Spinal cord (tissue), 10 donors: ENCODE results near the gene CFH. TPM values are rescaled to one million over a fixed set of nuclear protein-coding genes. Genes with fewer than 3 reads are reported as not detected.

Experiments used
- DNase-seq, 6 donors: peaks; one replicate each; pipeline versions ENCODE4 v3.0.0 to v3.0.0-alpha.2; 2013 to 2015; ENCODE audit warnings: low spot score in 6 of 6, low read depth in 4 of 6
- H3K27ac ChIP-seq: one replicate; pipeline ENCODE4 v1.5.1; 2013; ENCODE audit warnings: low read depth, low read length, control low read depth
- H3K27me3 ChIP-seq: one replicate; pipeline ENCODE4 v1.6.1; 2013; ENCODE audit warnings: low read length; ENCODE audit not compliant: control insufficient read depth, insufficient read depth
- H3K36me3 ChIP-seq: one replicate; pipeline ENCODE4 v1.6.1; 2013; ENCODE audit warnings: low read length; ENCODE audit not compliant: control insufficient read depth, insufficient read depth
- H3K4me1 ChIP-seq: one replicate; pipeline ENCODE4 v1.6.1; 2013; ENCODE audit warnings: low read length; ENCODE audit not compliant: control insufficient read depth, insufficient read depth
- H3K4me3 ChIP-seq: one replicate; pipeline ENCODE4 v1.5.1; 2013; ENCODE audit warnings: low read depth, low read length, control low read depth
- H3K9me3 ChIP-seq: one replicate; pipeline ENCODE4 v1.6.1; 2013; ENCODE audit warnings: low read length; ENCODE audit not compliant: control insufficient read depth, insufficient read depth
- WGBS: methylation state at CpG from one replicate; pipeline ENCODE4 v1.1.5; 2013; ENCODE audit warnings: missing lambda C conversion rate; ENCODE audit not compliant: insufficient coverage; 5-methylcytosine and 5-hydroxymethylcytosine counted together
- polyA plus RNA-seq, 2 donors: library from polyadenylated mRNA; unstranded; fragments of 120-200 nt; gene quantifications; one replicate each; pipeline ENCODE4 v1.2.1, GENCODE V29; 2013; ENCODE audit not compliant: insufficient read length in 2 of 2
- total RNA-seq, 2 donors: library from RNA; depleted of rRNA in 1 of 2; stranded (reverse); fragments of 120-200 nt in 1 of 2; fragments of >200 nt in 1 of 2; gene quantifications; one replicate each; pipeline versions ENCODE4 v1.2.3 to v1.2.4, GENCODE V29; 2013 to 2014
- donor health status: healthy.

The CFH gene
- total and polyA plus RNA-seq, 4 donors, result 12.4 to 982 (median 132) TPM

DNA sequence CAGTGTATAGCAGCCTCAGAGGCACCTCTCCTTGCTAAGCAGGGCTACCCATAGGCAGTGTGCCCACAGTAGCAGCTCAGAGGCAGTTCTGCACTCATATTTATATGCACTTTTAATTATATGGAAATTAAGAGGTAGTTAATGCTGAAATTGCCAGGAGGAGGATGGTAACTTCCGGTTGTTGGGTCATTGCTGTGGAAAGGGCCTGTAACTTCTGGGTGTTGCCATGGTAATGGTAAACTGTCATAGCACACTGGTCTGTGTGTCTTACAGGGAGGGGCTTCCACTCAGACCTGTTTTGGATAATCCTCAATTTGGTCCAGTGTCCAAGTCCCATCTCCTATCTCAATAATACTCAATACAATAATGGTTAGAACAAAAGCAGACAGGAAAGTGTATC, 7.6 kb downstream of the CFH start:
- no peak for DNase-seq
- WGBS, result no CpG with 5 or more reads among the region's 1 CpG
- H3K9me3 ChIP-seq, result no peaks in the 10 kb centered on the region

DNA sequence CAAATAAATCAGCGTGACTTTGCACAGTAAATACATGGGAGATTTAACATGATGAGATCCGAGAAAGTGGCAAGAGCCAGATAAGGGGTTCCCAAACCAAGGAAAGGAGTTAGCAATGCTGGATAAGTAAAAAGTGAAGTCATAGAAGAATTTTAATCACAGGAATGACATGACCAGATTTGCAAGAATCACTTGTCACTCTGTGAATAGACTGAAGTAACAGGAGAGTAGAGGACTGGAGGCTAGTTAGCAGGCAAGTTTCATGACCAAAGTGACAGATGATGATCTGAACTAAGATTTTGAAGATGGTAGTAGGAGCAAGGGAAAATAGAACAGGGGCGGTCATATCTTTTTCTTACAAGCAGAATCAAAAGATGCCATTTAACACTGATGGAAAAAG, 8.4 kb downstream of the CFH start:
- Histone ChIP-seq H3K27me3 (no peaks in the 10 kb centered on the region), H3K4me1 (no peaks in the 10 kb centered on the region), H3K27ac (no peak overlapping the region), H3K36me3 (no peaks in the 10 kb centered on the region), H3K9me3 (no peaks in the 10 kb centered on the region), H3K4me3 (no peak overlapping the region)
- WGBS, result 100% methylated on average over 1 of the region's 3 CpGs
- no peak for DNase-seq

More for the DNA sequence above, 7.6 kb downstream of the CFH start:
- Histone ChIP-seq H3K36me3 (no peaks in the 10 kb centered on the region), H3K4me3 (no peak overlapping the region), H3K4me1 (no peaks in the 10 kb centered on the region), H3K27ac (no peak overlapping the region), H3K27me3 (no peaks in the 10 kb centered on the region)

DNA sequence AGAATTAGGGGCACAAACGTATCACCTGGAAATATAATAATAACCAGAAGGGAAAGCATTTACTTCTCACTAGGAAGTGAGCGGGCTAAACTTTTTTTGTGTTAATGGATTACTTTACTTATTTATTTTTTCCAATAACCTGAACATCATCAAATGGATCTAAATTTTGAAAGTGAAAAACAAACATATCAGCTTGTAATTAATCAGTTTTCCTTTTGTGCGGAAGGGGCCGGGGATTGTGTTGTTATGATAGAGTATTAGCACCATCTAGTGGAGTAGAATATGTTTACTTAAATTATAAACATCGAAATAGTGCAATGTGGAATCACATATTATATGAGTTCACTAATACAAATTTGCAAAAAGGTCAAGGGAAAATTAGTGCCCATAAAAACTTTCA, 9.0 kb downstream of the CFH start:
- no peak overlapping the region for H3K27ac ChIP-seq
- no peaks in the 10 kb centered on the region for H3K4me1 ChIP-seq
- no peaks in the 10 kb centered on the region for H3K36me3 ChIP-seq
- no CpG with 5 or more reads among the region's 5 CpGs for WGBS
- peak in 5 of 6 donors; percentile 7 to 80 (median 33) for DNase-seq
- H3K27me3 ChIP-seq, result no peaks in the 10 kb centered on the region
- H3K4me3 ChIP-seq, result peak overlapping the region; percentile 17
- no peaks in the 10 kb centered on the region for H3K9me3 ChIP-seq

DNA sequence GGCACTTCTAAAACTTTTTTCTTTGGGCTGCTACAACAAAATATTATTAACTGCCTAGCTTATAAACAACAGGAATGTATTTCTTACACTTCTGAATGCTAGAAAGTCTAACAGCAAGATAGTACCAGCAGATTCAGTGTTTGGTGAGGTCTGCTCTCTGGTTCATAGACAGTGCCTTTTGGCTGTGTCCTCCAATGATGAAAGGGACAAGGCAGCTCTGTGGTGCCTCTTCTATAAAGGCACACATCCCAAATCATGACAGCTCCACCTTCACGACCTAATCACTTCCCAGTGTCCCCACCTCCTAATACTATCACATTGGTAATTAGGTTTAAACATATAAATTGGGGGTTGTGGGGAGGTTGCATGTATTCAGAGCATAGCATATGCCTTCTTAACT, 9.5 kb downstream of the CFH start:
- H3K9me3 ChIP-seq, result no peaks in the 10 kb centered on the region
- H3K4me1 ChIP-seq, result no peaks in the 10 kb centered on the region
- no peak for DNase-seq
- no peaks in the 10 kb centered on the region for H3K27me3 ChIP-seq
- no peaks in the 10 kb centered on the region for H3K36me3 ChIP-seq
- no peak overlapping the region for H3K4me3 ChIP-seq
- no CpG with 5 or more reads among the region's 1 CpG for WGBS
- H3K27ac ChIP-seq, result no peak overlapping the region

DNA sequence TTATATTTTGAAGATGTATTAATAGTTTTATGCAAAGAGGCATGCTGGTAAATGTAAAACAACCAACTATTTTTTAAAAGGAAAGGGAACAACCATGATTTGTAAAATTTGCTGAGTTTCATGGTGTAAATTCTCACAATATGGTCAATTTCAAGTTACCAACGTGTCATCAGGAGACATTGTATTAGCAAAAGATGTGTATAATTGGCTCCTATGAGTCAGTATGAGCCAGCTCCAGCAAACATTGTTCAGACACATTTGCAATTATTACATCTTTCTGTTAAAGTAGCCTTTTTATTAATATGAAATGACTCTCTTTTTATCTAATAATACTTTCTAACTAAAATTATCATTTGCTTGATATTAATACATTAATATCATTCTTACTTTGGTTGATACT, 15.3 kb downstream of the CFH start:
- no peaks in the 10 kb centered on the region for H3K4me1 ChIP-seq
- no CpG with 5 or more reads among the region's 1 CpG for WGBS
- no peaks in the 10 kb centered on the region for H3K36me3 ChIP-seq
- H3K9me3 ChIP-seq, result peaks cover 5% of the 10 kb centered on the region
- H3K27me3 ChIP-seq, result no peaks in the 10 kb centered on the region
- H3K4me3 ChIP-seq, result no peak overlapping the region
- DNase-seq, result no peak
- no peak overlapping the region for H3K27ac ChIP-seq

DNA sequence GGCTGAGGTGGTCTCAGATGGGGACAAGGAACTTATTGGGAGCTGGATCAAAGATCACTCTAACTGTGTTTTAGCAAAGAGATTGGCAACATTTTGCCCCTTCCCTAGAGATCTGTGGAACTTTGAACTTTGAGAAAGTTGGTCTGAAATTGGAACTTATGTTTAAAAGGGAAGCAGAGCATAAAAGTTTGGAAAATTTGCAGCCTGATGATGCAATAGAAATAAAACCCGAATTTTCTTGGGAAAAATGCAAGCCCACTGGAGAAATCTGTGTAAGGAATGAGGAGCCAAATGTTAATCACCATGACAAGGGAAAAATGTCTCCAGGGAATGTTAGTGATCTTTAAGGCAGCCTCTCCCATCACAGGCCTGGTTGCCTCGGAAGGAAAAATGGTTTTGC, 17.2 kb downstream of the CFH start:
- no peak overlapping the region for H3K4me3 ChIP-seq
- peaks cover 5% of the 10 kb centered on the region for H3K9me3 ChIP-seq
- DNase-seq, result no peak
- WGBS, result 88% methylated on average over 2 of the region's 2 CpGs
- H3K36me3 ChIP-seq, result no peaks in the 10 kb centered on the region
- H3K4me1 ChIP-seq, result no peaks in the 10 kb centered on the region
- no peaks in the 10 kb centered on the region for H3K27me3 ChIP-seq
- no peak overlapping the region for H3K27ac ChIP-seq

DNA sequence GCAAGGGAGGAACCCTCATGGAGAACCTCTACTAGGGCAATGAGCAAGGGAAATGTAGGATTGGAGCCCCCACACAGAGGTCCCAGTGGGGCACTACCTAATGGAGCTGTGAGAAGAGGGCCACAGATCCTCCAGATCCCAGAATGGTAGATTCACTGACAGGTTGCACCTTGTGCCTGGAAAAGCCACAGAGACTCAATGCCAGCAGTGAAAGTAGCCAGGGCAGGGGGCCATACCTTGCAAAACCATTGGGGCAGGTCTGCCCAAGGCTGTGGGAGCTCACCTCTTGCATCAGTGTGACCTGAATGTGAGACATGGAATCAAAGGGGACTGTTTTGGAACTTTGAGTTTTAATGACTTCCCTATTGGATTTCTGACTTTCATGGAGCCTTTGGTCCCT, 17.9 kb downstream of the CFH start:
- no peak overlapping the region for H3K4me3 ChIP-seq
- no peak for DNase-seq
- no peaks in the 10 kb centered on the region for H3K27me3 ChIP-seq
- H3K36me3 ChIP-seq, result no peaks in the 10 kb centered on the region
- no peaks in the 10 kb centered on the region for H3K4me1 ChIP-seq
- H3K9me3 ChIP-seq, result peaks cover 5% of the 10 kb centered on the region
- no peak overlapping the region for H3K27ac ChIP-seq

DNA sequence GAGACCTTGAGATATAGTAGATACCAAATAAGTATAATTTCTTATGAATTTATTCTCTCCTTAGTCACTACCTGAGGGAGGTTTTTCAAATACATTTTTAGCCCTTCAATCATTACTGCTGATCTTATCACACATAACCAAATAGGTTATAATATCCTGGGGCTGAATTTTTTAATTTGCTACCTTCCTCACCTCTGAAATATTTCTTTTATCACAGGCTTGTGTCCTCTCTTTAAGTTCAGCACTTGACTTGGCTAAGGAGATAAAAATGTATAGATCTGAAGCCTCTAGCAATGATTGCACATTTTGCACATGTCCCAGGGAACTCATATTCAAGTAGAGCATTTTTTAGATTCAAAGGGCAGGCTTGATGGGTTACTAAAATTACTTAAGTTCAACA, 23.1 kb downstream of the CFH start:
- H3K4me1 ChIP-seq, result no peaks in the 10 kb centered on the region

DNA sequence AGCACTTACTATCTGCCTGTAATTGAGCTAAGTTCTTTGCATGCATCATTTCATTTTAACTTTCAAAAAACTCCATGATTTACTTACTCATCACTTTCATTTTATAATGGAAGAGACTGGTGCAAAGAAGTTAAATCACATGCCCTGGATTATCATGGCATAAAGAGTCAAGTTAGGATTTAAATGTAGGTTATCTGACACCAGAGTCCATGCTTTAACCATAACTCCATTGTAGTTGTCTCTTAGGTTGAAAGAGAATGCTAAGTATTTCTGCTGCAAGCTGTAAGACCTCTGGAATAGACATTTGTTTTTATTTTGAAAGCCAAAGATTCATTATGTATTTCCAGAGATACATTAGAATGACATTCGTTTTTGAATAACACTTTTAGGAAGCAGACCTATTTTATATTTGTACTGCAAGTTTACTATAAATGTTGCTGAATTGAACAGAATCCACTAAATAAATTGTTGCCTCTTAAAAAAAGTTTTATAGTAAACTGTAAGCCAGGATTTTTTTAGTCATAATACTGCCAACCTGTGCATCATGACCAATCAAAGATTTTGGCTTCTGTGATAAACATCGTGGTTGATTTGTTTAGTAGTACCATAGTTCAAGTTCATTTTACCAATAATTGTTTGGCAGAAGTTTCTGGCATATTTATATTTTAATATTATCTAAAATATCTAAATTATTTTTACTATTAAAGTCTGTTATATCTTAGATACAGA, 26.1 kb downstream of the CFH start:
- WGBS, result no CpG with 5 or more reads among the region's 2 CpGs
- no peak overlapping the region for H3K27ac ChIP-seq
- H3K36me3 ChIP-seq, result no peaks in the 10 kb centered on the region
- H3K27me3 ChIP-seq, result no peaks in the 10 kb centered on the region
- H3K4me3 ChIP-seq, result no peak overlapping the region
- H3K9me3 ChIP-seq, result no peaks in the 10 kb centered on the region
- no peak for DNase-seq
- H3K4me1 ChIP-seq, result no peaks in the 10 kb centered on the region

More for the DNA sequence above, 23.1 kb downstream of the CFH start:
- H3K27ac ChIP-seq, result no peak overlapping the region
- H3K4me3 ChIP-seq, result no peak overlapping the region
- no peaks in the 10 kb centered on the region for H3K27me3 ChIP-seq
- H3K36me3 ChIP-seq, result no peaks in the 10 kb centered on the region
- DNase-seq, result no peak
- no peaks in the 10 kb centered on the region for H3K9me3 ChIP-seq

DNA sequence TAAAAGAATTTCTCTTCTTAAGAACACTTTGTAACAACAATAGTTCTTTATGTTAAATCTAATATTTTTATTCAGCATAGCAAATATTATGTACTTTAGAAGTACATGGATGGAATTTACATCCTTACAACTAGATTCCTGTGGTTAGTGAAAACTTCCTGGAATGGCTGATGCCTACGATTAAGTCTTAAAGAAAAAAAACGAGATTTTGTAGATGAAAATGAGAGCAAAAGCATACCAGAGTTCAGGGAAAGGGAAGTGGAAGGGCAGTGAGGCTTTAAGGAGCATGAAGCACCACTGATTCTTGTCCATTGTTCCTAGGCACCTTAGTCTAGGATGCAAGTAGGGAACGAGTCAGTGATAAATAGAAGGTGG, 26.7 kb downstream of the CFH start:
- WGBS, result 56% methylated on average over 3 of the region's 3 CpGs

More for the DNA sequence above, 26.7 kb downstream of the CFH start:
- Histone ChIP-seq H3K4me3 (no peak overlapping the region), H3K4me1 (no peaks in the 10 kb centered on the region), H3K9me3 (no peaks in the 10 kb centered on the region), H3K36me3 (no peaks in the 10 kb centered on the region), H3K27ac (no peak overlapping the region), H3K27me3 (no peaks in the 10 kb centered on the region)
- no peak for DNase-seq
